HepG2 (cell line): Measurements from ENCODE around the gene TMEM127. TPM values are rescaled to one million over a fixed set of nuclear protein-coding genes. Genes with fewer than 3 reads are reported as not detected.

Experiments
- GABPA ChIP-seq, 2 experiments: IDR thresholded peaks; 2 replicates each; pipeline ENCODE4 v1.6.1; 2011 to 2016; ENCODE audit warnings: low read depth in 2 of 2, low read length in 1 of 2, missing biosample characterization in 1 of 2, missing genetic modification characterization in 1 of 2
- GZF1 ChIP-seq: sonication (generic); formaldehyde crosslinking; IDR thresholded peaks from 2 replicates; pipeline ENCODE4 v1.5.1; 2020; ENCODE audit warnings: mild to moderate bottlenecking, missing genetic modification reagents
- ISL2 ChIP-seq: sonication (generic); formaldehyde crosslinking; IDR thresholded peaks from 2 replicates; pipeline ENCODE4 v1.5.0; 2020; ENCODE audit warnings: missing genetic modification reagents
- MXD4 ChIP-seq: IDR thresholded peaks from 2 replicates; pipeline ENCODE4 v1.6.1; 2016; ENCODE audit warnings: mild to moderate bottlenecking, missing biosample characterization, missing genetic modification reagents
- PCBP1 ChIP-seq: fragments of 200-400 bp; formaldehyde crosslinking; IDR thresholded peaks from 2 replicates; pipeline ENCODE4 v1.6.1; 2017; ENCODE audit warnings: mild to moderate bottlenecking, low read depth, low read length, borderline replicate concordance
- SP4 ChIP-seq: sonication (generic); formaldehyde crosslinking; IDR thresholded peaks from 2 replicates; pipeline ENCODE4 v1.8.1; 2023; ENCODE audit warnings: mild to moderate bottlenecking, missing genetic modification reagents
- ZFP62 ChIP-seq: sonication (generic); formaldehyde crosslinking; IDR thresholded peaks from 2 replicates; pipeline ENCODE4 v1.4.0; 2020; ENCODE audit warnings: missing genetic modification reagents
- ZNF121 ChIP-seq: sonication (generic); formaldehyde crosslinking; IDR thresholded peaks from 2 replicates; pipeline ENCODE4 v1.5.0; 2020; ENCODE audit warnings: mild to moderate bottlenecking, missing genetic modification reagents
- ZNF781 ChIP-seq: sonication (generic); formaldehyde crosslinking; IDR thresholded peaks from 2 replicates; pipeline ENCODE4 v1.5.1; 2020; ENCODE audit warnings: borderline replicate concordance, mild to moderate bottlenecking, missing genetic modification reagents; ENCODE audit errors: not compliant biosample characterization
- polyA plus RNA-seq, 8 experiments: library from polyadenylated mRNA; depleted of rRNA in 3 of 8; stranded (reverse) in 7 of 8; unstranded in 1 of 8; fragments of >200 nt; fragmentation: Illumina TruSeq in 4 of 8; extraction: Trizol in 4 of 8; gene quantifications; 2 replicates each; pipeline versions ENCODE4 v1.2.1 to v1.2.3, GENCODE V29; 2011 to 2016; ENCODE audit warnings: low read depth in 4 of 8, missing spikeins in 1 of 8, mixed read lengths in 1 of 8; ENCODE audit not compliant: insufficient read depth in 1 of 8
- total RNA-seq, 5 experiments: library from RNA; depleted of rRNA; stranded (reverse); fragments of >200 nt; fragmentation: Illumina TruSeq; extraction: Trizol; gene quantifications; 2 replicates each; pipeline ENCODE4 v1.2.3, GENCODE V29; 2016; ENCODE audit warnings: low read depth in 1 of 5
- TF ChIP-seq, protein P1 (sequence below): sonication (generic); formaldehyde crosslinking; IDR thresholded peaks from 2 replicates; pipeline ENCODE4 v1.4.0; 2020; ENCODE audit warnings: missing genetic modification reagents, borderline replicate concordance
- TF ChIP-seq, protein P2 (sequence below): sonication (generic); formaldehyde crosslinking; IDR thresholded peaks from 2 replicates; pipeline ENCODE4 v1.4.0; 2020; ENCODE audit warnings: missing genetic modification reagents, mild to moderate bottlenecking, borderline replicate concordance
- TF ChIP-seq, protein P3 (sequence below): IDR thresholded peaks from 2 replicates; pipeline ENCODE4 v1.6.1; 2012; ENCODE audit warnings: low read depth, low read length, improper control_type of control experiment
- TF ChIP-seq, protein P4 (sequence below): sonication (generic); formaldehyde crosslinking; IDR thresholded peaks from 2 replicates; pipeline ENCODE4 v1.5.0; 2020; ENCODE audit warnings: mild to moderate bottlenecking, missing genetic modification reagents
- TF ChIP-seq, protein P5 (sequence below): sonication (generic); formaldehyde crosslinking; IDR thresholded peaks from 2 replicates; pipeline ENCODE4 v1.8.0; 2022; ENCODE audit warnings: missing genetic modification reagents, mild to moderate bottlenecking, inconsistent platforms, borderline replicate concordance

The TMEM127 gene
- total and polyA plus RNA-seq, 2 of the 13 experiments (the other 11 are each of a cell fraction or from before 2014, with no cell fraction given): 21.5 to 33.9 TPM

DNA sequence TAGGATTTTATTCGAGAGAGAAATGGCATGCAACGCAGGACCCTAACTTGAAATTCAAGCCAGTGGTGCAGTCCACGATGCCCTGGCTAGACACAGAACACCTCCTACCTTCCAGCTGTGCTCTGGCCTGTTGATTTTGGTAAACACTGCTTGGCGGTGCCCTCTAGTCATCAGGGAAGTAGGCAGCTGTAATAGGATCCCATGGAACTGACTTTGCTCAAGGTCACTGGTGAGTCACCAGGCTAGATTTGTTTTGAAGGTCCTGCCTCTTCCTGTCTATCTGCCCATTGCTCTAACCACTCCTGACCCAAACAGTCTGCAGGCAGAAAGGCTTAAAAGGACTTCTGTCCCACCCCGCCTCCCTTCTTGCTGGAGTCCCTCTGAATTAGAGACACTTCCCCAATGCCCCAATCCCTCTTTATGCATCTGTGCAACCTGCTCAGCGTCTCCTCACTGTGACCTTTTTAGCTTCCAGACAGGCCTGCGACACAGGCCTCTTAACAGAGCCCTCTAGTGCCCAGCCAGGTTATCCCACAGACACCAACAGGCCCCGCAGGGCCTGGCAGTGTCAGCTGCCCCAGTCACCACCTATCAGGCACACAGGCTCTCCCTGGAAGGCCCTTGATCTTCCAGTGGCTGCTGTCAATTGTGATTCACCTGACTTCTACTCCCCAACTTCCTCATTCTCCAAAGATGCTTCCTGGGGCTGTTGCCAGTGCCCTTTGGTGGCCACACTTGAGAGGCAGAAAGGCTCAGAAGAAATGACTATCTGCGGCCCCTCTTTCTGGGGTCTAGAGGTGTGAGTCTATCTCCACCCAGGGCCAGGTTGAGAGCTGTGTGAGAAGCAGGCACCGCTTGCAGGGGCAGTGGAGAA, 5.2 kb downstream of the TMEM127 start (continued):
- TF ChIP-seq, protein P1, sequence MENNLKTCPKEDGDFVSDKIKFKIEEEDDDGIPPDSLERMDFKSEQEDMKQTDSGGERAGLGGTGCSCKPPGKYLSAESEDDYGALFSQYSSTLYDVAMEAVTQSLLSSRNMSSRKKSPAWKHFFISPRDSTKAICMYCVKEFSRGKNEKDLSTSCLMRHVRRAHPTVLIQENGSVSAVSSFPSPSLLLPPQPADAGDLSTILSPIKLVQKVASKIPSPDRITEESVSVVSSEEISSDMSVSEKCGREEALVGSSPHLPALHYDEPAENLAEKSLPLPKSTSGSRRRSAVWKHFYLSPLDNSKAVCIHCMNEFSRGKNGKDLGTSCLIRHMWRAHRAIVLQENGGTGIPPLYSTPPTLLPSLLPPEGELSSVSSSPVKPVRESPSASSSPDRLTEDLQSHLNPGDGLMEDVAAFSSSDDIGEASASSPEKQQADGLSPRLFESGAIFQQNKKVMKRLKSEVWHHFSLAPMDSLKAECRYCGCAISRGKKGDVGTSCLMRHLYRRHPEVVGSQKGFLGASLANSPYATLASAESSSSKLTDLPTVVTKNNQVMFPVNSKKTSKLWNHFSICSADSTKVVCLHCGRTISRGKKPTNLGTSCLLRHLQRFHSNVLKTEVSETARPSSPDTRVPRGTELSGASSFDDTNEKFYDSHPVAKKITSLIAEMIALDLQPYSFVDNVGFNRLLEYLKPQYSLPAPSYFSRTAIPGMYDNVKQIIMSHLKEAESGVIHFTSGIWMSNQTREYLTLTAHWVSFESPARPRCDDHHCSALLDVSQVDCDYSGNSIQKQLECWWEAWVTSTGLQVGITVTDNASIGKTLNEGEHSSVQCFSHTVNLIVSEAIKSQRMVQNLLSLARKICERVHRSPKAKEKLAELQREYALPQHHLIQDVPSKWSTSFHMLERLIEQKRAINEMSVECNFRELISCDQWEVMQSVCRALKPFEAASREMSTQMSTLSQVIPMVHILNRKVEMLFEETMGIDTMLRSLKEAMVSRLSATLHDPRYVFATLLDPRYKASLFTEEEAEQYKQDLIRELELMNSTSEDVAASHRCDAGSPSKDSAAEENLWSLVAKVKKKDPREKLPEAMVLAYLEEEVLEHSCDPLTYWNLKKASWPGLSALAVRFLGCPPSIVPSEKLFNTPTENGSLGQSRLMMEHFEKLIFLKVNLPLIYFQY (CRISPR knock-in tag): peak; percentile 87
- TF ChIP-seq, protein P2, sequence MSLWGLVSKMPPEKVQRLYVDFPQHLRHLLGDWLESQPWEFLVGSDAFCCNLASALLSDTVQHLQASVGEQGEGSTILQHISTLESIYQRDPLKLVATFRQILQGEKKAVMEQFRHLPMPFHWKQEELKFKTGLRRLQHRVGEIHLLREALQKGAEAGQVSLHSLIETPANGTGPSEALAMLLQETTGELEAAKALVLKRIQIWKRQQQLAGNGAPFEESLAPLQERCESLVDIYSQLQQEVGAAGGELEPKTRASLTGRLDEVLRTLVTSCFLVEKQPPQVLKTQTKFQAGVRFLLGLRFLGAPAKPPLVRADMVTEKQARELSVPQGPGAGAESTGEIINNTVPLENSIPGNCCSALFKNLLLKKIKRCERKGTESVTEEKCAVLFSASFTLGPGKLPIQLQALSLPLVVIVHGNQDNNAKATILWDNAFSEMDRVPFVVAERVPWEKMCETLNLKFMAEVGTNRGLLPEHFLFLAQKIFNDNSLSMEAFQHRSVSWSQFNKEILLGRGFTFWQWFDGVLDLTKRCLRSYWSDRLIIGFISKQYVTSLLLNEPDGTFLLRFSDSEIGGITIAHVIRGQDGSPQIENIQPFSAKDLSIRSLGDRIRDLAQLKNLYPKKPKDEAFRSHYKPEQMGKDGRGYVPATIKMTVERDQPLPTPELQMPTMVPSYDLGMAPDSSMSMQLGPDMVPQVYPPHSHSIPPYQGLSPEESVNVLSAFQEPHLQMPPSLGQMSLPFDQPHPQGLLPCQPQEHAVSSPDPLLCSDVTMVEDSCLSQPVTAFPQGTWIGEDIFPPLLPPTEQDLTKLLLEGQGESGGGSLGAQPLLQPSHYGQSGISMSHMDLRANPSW (CRISPR knock-in tag): peak; percentile 77
- TF ChIP-seq ZNF121 (CRISPR knock-in tag): no peak; the same call in 1 of the 2 replicates
- no peak for TF ChIP-seq ZFP62 (CRISPR knock-in tag)
- no peak for TF ChIP-seq GABPA (IDR thresholded peaks at IDR 0.05; ENCODE audit: low read depth, low read length)
- TF ChIP-seq GABPA (CRISPR knock-in tag; IDR thresholded peaks at IDR 0.05; ENCODE audit: low read depth): peak; percentile 83
- TF ChIP-seq SP4 (CRISPR knock-in tag): peak; percentile 81
- TF ChIP-seq, protein P3, sequence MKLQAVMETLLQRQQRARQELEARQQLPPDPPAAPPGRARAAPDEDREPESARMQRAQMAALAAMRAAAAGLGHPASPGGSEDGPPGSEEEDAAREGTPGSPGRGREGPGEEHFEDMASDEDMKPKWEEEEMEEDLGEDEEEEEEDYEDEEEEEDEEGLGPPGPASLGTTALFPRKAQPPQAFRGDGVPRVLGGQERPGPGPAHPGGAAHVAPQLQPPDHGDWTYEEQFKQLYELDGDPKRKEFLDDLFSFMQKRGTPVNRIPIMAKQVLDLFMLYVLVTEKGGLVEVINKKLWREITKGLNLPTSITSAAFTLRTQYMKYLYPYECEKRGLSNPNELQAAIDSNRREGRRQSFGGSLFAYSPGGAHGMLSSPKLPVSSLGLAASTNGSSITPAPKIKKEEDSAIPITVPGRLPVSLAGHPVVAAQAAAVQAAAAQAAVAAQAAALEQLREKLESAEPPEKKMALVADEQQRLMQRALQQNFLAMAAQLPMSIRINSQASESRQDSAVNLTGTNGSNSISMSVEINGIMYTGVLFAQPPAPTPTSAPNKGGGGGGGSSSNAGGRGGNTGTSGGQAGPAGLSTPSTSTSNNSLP: no peak; the same call in 1 of the 2 replicates
- TF ChIP-seq ISL2 (CRISPR knock-in tag): peak; percentile 64; the same call in 1 of the 2 replicates
- peak; percentile 19 for TF ChIP-seq ZNF781
- TF ChIP-seq, protein P4, sequence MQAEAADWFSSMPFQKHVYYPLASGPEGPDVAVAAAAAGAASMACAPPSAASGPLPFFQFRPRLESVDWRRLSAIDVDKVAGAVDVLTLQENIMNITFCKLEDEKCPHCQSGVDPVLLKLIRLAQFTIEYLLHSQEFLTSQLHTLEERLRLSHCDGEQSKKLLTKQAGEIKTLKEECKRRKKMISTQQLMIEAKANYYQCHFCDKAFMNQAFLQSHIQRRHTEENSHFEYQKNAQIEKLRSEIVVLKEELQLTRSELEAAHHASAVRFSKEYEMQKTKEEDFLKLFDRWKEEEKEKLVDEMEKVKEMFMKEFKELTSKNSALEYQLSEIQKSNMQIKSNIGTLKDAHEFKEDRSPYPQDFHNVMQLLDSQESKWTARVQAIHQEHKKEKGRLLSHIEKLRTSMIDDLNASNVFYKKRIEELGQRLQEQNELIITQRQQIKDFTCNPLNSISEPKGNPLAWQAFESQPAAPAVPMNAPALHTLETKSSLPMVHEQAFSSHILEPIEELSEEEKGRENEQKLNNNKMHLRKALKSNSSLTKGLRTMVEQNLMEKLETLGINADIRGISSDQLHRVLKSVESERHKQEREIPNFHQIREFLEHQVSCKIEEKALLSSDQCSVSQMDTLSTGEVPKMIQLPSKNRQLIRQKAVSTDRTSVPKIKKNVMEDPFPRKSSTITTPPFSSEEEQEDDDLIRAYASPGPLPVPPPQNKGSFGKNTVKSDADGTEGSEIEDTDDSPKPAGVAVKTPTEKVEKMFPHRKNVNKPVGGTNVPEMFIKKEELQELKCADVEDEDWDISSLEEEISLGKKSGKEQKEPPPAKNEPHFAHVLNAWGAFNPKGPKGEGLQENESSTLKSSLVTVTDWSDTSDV (CRISPR knock-in tag): peak; percentile 83; the same call in 1 of the 2 replicates
- peak; percentile 65; the same call in 1 of the 2 replicates for TF ChIP-seq MXD4 (CRISPR knock-in tag)
- TF ChIP-seq GZF1: peak; percentile 22; the same call in 1 of the 2 replicates
- no peak for TF ChIP-seq PCBP1
- TF ChIP-seq, protein P5, sequence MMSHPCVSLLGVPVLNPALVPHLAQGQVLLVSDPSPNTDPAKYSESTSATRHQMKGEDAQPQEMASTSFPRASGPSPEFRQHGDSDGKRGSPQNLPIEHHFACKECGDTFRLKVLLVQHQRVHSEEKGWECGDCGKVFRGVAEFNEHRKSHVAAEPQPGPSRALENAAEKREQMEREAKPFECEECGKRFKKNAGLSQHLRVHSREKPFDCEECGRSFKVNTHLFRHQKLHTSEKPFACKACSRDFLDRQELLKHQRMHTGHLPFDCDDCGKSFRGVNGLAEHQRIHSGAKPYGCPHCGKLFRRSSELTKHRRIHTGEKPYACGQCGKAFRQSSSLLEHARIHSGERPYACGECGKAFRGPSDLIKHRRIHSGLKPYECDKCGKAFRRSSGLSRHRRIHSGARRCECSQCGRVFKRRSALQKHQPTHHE (CRISPR knock-in tag): no peak; the same call in 1 of the 2 replicates
